Metanephros (tissue), 1 donor: ENCODE results near the gene NOVA1. TPM values are rescaled to one million over a fixed set of nuclear protein-coding genes. Genes with fewer than 3 reads are reported as not detected.

ENCODE experiments used
- total RNA-seq: library from RNA; depleted of rRNA; stranded (reverse); fragments of >200 nt; gene quantifications from one replicate; pipeline ENCODE4 v1.2.3, GENCODE V29; 2014

NOVA1 gene
- 14.6 TPM for total RNA-seq

GRCh38 chr14:26597589-26598080 is at the start of gene NOVA1:
NOVA1 (minus strand) TSS chr14:26598033; CDS start chr14:26597436, 597 bp downstream.

